Skin epidermis (tissue), 12 donors: ENCODE measurements around the gene LARGE1.

Experiments
- H3K27ac ChIP-seq, 21 experiments: fragments of 200-600 bp; sonication (generic) in 11 of 21; one replicate each; pipeline ENCODE4 v1.5.0; 2020; ENCODE audit warnings: mild to moderate bottlenecking in 3 of 21, inconsistent platforms in 2 of 21, moderate library complexity in 2 of 21
- H3K4me3 ChIP-seq, 7 experiments: fragments of 200-600 bp; sonication (generic) in 2 of 7; one replicate each; pipeline ENCODE4 v1.5.0; 2020; ENCODE audit warnings: inconsistent platforms in 2 of 7, mild to moderate bottlenecking in 2 of 7, moderate library complexity in 1 of 7

LARGE1 gene

DNA sequence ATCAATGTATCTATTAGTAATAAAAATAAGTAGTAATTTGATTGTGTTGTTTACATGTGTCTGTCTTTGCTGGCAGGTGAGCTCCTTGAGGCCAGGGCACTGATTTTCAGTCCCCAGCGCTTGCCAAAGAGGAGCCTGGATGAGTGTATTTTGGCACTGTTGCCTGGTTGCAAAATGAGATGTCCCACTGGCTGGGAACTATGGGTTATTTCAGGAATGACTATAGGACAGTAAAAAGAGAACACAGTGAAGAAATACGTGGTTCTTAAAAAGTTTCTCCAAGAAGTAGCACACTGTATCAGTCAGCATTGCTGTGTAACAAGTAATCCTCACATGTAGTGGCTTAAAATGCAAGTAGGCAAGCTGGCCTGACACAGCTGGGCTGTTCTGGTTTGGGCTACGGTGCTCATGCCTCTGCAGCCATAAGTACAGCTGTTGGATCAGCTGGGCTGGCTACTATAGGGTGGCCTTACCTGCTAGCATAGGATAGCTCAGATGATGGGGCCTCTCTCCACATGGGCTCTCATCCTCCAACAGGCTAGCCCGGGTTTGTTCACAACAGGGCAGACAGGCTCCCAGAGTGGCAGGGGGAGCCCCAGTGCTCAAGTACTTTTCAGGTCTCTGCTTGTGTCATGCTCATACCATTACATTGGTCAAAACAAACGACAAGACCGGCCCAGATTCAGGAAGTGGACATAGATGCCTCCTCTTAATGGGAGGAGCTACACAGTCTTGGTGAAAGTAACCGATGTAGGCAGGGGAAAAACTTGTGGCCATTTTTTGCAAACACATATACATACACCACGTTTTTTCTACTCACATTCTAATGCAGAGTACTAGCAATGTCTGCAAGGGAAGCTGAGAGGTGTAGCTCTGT, 399.1 kb downstream of the LARGE1 start:
- no peak overlapping the region for H3K4me3 ChIP-seq
- H3K27ac ChIP-seq, result no peak overlapping the region

DNA sequence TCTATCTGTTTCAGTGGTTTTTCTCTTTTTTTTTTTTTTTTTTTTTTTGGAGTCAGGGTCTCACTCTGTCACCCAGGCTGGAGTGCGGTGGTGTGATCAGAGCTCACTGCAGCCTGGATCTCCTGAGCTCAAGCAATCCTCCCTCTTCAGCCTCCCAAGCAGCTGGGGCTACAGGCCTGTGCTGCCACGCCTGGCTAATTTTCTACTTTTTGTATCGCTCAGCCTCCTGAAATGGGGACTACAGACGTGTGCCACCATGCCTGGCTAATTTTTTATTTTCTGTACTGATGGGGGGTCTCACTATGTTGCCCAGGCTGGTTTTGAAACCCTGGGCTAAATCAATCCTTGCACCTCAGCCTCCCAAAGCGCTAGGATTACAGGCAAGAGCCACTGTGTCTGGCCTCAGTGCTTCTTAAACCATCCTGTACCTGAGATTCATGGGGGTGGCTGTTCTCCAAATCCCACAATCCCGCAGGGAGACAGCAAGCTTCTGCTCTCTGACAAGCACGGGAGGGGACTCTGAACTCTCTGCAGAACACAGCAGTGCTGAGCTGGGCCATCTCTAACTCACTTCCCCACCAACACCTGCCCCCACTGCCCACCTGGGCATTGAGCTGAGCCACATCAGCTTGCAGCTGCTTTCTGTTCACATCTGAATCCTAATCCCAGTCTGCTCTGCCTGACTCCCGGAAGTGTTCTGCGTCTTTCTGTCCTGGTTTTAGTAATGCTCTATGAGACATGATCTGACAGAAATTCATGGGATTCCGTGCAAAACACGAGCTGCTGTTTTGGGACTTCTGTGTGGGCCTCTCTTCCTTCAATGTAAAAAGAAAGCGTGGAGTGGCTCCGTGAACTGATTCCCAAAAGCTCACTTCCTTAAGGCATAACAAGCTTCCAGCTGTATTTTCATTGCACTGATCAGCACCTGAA, 400.0 kb downstream of the LARGE1 start:
- H3K27ac ChIP-seq, result no peak overlapping the region

GRCh38 chr22:33519071-33519973, 401.0 kb downstream of the LARGE1 start:
- H3K27ac ChIP-seq, result peak overlapping the region in 1 of 21 experiments; percentile 31

More for the DNA sequence above, 400.0 kb downstream of the LARGE1 start:
- H3K4me3 ChIP-seq, result no peak overlapping the region

GRCh38 chr22:33518405-33518804, 401.9 kb downstream of the LARGE1 start:
- H3K27ac ChIP-seq, result peak overlapping the region in 1 of 21 experiments; percentile 12
- H3K4me3 ChIP-seq, result no peak overlapping the region

More at GRCh38 chr22:33519071-33519973, 401.0 kb downstream of the LARGE1 start:
- H3K4me3 ChIP-seq, result no peak overlapping the region

- Histone ChIP-seq H3K4me3 (no peak overlapping the region), H3K27ac (no peak overlapping the region)
Observed at GRCh38 chr22:33515795-33516194, 404.5 kb downstream of the LARGE1 start.

DNA sequence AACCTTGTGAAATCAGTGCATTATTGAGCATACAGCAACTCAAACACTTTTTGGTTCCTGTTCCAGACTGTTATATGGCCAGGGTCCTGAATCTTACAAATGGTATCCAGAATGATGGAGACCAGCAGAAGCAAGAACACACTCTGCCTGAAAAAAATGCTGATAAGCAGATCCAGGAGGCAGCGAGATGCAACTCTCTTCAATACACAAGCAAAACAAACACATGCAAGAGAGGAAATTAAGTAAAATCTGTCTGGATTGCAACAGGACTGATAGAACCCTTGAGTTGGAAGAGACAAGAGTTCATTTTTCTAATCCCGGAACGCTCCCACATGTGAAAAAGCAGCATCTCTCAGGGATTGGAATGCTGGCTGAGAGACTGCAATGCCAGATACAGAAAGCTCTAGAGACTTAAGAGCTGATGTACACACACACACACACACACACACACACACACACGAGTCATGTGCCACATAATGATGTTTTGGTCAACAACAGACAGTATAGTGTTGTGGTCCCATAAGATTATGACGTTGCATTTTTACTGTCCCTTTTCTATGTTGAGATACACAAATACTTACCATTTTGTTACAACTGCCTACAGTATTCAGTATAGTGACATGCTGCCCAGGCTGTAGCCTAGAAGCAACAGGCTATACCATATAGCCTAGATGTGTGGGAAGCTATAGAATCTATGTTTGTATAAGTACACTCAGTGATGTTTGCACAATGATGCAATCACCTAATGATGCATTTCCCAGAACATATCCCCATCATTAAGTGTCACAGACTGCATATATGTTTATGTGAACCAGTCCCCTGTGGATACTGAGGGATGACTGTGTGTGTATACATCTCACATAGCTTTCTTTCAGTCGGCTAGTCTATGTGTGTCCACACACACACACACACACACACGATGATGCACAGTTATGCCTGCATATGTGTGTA, 406.6 kb downstream of the LARGE1 start:
- H3K4me3 ChIP-seq, result no peak overlapping the region

GRCh38 chr22:33512908-33513307, 407.4 kb downstream of the LARGE1 start:
- Histone ChIP-seq H3K4me3 (no peak overlapping the region), H3K27ac (no peak overlapping the region)

More for the DNA sequence above, 406.6 kb downstream of the LARGE1 start:
- no peak overlapping the region for H3K27ac ChIP-seq

- H3K4me3 ChIP-seq, result no peak overlapping the region
- no peak overlapping the region for H3K27ac ChIP-seq
Observed at GRCh38 chr22:33510429-33510904, 409.8 kb downstream of the LARGE1 start.

- H3K27ac ChIP-seq, result no peak overlapping the region
- H3K4me3 ChIP-seq, result no peak overlapping the region
Observed at GRCh38 chr22:33504941-33505625, 415.2 kb downstream of the LARGE1 start.

DNA sequence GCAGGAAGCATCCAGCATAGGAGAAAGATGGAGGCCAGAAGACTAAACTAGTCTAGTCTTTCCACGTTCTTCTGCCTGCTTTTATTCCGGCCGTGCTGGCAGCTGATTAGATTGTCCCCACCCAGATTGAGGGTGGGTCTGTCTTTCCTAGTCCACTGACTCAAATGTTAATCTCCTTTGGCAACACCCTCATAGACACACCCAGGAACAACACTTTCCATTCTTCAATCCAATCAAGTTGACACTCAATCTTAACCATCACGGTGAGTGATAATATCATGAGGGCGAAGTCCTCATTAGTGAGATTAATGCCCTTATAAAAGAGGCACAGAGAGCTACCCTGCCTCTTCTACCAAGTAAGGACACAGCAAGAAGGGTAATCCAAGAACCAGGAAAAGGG, 424.2 kb downstream of the LARGE1 start:
- no peak overlapping the region for H3K4me3 ChIP-seq
- H3K27ac ChIP-seq, result no peak overlapping the region

- Histone ChIP-seq H3K4me3 (no peak overlapping the region), H3K27ac (no peak overlapping the region)
Observed at GRCh38 chr22:33493476-33494205, 426.6 kb downstream of the LARGE1 start.

DNA sequence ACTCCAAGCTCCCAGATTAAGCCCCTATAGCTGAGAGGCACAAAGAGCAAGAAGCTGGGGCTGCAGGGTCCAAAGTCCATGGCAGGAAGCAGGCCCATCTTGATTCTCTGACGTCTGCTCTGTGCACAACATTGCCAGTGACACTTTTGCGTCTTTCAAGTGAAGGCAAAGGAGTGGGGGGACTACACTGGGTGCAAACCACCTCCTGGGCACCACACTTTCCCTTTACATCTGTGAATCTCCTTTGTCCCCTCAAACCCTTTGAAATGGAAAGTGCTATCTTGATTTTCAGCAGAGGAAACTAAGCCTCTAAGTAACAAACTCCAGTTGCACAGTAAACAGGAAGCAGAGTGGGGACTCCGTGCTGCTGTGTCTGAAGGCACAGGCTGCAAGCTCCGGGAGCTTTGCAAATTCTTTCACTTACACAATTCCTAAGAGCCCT, 428.0 kb downstream of the LARGE1 start:
- H3K4me3 ChIP-seq, result no peak overlapping the region
- H3K27ac ChIP-seq, result peak overlapping the region in 3 of 21 experiments; percentile 30 to 54 (median 42)

GRCh38 chr22:33487041-33487716, 433.1 kb downstream of the LARGE1 start:
- Histone ChIP-seq H3K4me3 (no peak overlapping the region), H3K27ac (no peak overlapping the region)

- H3K27ac ChIP-seq, result no peak overlapping the region
- no peak overlapping the region for H3K4me3 ChIP-seq
Observed at GRCh38 chr22:33481550-33481949, 438.7 kb downstream of the LARGE1 start.

DNA sequence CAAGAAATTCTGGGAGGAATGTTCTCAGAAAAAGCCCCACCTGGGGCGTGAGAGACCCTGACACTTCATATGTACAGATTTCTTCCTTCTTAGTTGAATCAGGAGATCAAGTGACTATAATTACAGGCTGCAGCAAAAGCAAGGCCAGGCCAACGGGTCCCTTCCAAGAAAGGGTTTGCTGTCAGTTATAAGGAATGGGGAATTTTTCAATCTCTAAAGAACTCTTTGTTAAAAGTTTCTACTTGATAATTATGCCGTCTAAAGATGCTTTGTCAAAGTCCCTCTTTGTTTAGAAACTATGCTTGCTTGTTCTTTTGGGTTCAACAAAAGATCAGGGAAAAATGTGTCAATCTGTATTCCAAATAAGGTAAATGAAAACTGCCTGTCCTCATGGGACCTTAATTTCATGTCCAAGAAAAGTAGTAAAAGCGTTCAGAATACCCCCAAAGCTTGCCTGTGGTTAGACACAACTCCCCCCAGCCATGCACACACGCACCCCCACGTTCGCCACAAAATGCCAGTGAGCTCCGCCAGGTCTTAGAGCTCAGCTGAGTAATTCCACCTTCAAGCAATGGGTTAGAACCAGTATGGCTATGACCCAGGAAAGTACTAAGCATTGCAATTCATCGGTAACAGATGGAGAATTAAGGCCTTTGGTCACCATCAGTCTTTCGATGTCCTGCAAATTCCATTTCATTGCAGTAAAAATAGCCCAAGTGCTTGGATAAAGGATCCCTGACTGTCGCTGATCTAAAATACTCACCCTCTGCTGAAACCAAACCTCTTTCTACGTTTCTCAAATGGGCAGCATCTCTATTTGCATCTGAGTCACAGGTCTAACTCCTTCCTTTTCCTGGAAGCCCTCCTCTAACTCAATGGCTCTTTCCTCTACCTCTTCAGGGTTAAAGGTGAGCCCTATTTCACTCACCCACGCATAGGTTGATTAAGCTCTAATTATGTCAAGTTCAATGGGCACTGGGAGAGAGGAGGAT, 442.9 kb downstream of the LARGE1 start:
- no peak overlapping the region for H3K27ac ChIP-seq

More for the DNA sequence above, 442.9 kb downstream of the LARGE1 start:
- H3K4me3 ChIP-seq, result no peak overlapping the region
